Measurements from ENCODE around the gene KIF25. TPM values are rescaled to one million over a fixed set of nuclear protein-coding genes. Genes with fewer than 3 reads are reported as not detected.

The KIF25 gene
- total RNA-seq, 1 experiment from 2014 or later: not detected

- H3K27ac Mint-ChIP-seq (ENCODE audit: low read depth, unreplicated experiment): no peak overlapping the region
- CTCF ChIA-PET: interaction anchor here (1.0 kb wide), 1 partner anchor 22 kb away, joined by 3 read pairs; no protein-coding TSS in a partner anchor
- H3K36me3 Mint-ChIP-seq (ENCODE audit: insufficient read depth, unreplicated experiment): no peaks in the 10 kb centered on the region
- H3K4me1 Mint-ChIP-seq (ENCODE audit: insufficient read depth, unreplicated experiment): peaks cover 16% of the 10 kb centered on the region
- H3K27me3 Mint-ChIP-seq (ENCODE audit: insufficient read depth, unreplicated experiment): no peaks in the 10 kb centered on the region
- POLR2A ChIA-PET: interaction anchor here (0.7 kb wide), 1 partner anchor 18 kb away, joined by 3 read pairs; no protein-coding TSS in a partner anchor
- TF ChIP-seq, protein P1, sequence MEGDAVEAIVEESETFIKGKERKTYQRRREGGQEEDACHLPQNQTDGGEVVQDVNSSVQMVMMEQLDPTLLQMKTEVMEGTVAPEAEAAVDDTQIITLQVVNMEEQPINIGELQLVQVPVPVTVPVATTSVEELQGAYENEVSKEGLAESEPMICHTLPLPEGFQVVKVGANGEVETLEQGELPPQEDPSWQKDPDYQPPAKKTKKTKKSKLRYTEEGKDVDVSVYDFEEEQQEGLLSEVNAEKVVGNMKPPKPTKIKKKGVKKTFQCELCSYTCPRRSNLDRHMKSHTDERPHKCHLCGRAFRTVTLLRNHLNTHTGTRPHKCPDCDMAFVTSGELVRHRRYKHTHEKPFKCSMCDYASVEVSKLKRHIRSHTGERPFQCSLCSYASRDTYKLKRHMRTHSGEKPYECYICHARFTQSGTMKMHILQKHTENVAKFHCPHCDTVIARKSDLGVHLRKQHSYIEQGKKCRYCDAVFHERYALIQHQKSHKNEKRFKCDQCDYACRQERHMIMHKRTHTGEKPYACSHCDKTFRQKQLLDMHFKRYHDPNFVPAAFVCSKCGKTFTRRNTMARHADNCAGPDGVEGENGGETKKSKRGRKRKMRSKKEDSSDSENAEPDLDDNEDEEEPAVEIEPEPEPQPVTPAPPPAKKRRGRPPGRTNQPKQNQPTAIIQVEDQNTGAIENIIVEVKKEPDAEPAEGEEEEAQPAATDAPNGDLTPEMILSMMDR (IDR thresholded peaks at IDR 0.05; ENCODE audit: unreplicated experiment): no peak
- intact Hi-C loops (cut with micrococcal nuclease): no loop called here
- no TSS peak for BruUV-seq (replicated peaks)
- no peak overlapping the region for H3K4me3 Mint-ChIP-seq (ENCODE audit: unreplicated experiment)
- DNase-seq (ENCODE audit: unreplicated experiment): no peak
- H3K9me3 Mint-ChIP-seq (ENCODE audit: unreplicated experiment): no peaks in the 10 kb centered on the region
These were observed 41.2 kb downstream of the KIF25 start for GRCh38 chr6:168038576-168039140.

- Mint-ChIP-seq H3K27me3 (ENCODE audit: insufficient read depth, unreplicated experiment) (no peaks in the 10 kb centered on the region), H3K4me1 (ENCODE audit: insufficient read depth, unreplicated experiment) (peaks cover 16% of the 10 kb centered on the region), H3K4me3 (ENCODE audit: unreplicated experiment) (no peak overlapping the region), H3K9me3 (ENCODE audit: unreplicated experiment) (no peaks in the 10 kb centered on the region), H3K27ac (ENCODE audit: low read depth, unreplicated experiment) (no peak overlapping the region), H3K36me3 (ENCODE audit: insufficient read depth, unreplicated experiment) (no peaks in the 10 kb centered on the region)
- intact Hi-C loops (cut with micrococcal nuclease): no loop called here
- TF ChIP-seq, protein P1 (IDR thresholded peaks at IDR 0.05; ENCODE audit: unreplicated experiment): no peak
- no peak for DNase-seq (ENCODE audit: unreplicated experiment)
- ChIA-PET POLR2A (interaction anchor here (0.7 kb wide), 1 partner anchor 19 kb away, joined by 3 read pairs; no protein-coding TSS in a partner anchor), CTCF (interaction anchor here (1.0 kb wide), 1 partner anchor 21 kb away, joined by 3 read pairs; no protein-coding TSS in a partner anchor)
- no TSS peak for BruUV-seq (replicated peaks)
These were observed 41.8 kb downstream of the KIF25 start for GRCh38 chr6:168039301-168039700.

- Mint-ChIP-seq H3K27ac (ENCODE audit: low read depth, unreplicated experiment) (no peak overlapping the region), H3K27me3 (ENCODE audit: insufficient read depth, unreplicated experiment) (no peaks in the 10 kb centered on the region), H3K4me1 (ENCODE audit: insufficient read depth, unreplicated experiment) (peaks cover 16% of the 10 kb centered on the region), H3K4me3 (ENCODE audit: unreplicated experiment) (no peak overlapping the region), H3K9me3 (ENCODE audit: unreplicated experiment) (no peaks in the 10 kb centered on the region), H3K36me3 (ENCODE audit: insufficient read depth, unreplicated experiment) (no peaks in the 10 kb centered on the region)
- TF ChIP-seq, protein P1 (IDR thresholded peaks at IDR 0.05; ENCODE audit: unreplicated experiment): no peak
- no TSS peak for BruUV-seq (replicated peaks)
- ChIA-PET CTCF (interaction anchor here (0.7 kb wide), 1 partner anchor 274 kb away, joined by 5 read pairs; no protein-coding TSS in a partner anchor), POLR2A (interaction anchor here (0.7 kb wide), 1 partner anchor 59 kb away, joined by 3 read pairs; no protein-coding TSS in a partner anchor)
- no peak for DNase-seq (ENCODE audit: unreplicated experiment)
- intact Hi-C loops (cut with micrococcal nuclease): no loop called here
These were observed 42.4 kb downstream of the KIF25 start for GRCh38 chr6:168039849-168040248.

DNA sequence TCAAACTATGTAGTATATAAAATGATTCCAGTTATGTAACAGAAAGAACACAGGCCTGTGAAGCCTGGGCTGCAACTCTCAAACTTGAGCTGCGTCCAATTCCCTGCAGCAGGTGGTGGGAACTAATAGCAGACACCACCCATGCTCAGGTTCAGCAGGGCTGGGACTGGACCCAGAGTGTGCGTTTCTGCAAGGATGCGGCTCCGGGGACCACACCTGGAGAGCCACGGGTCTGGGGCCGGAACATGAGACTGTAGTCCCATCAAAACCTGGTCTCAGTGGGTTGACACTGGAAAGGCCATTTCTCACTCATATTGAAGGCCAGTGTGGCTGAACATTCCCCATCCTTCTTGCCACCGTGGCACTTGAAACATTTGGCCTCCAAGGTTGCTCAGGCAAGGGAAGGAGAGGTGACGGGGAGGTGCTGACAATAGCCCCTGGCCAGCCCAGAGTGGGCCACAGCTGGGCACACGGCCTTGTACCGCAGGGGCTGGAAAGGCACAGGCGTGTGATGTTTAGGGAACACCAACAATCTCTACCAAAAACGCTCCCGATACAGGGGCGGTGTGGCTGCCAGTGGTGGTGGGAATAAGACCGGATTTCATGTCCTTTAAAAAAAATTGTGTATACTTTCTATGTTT lies 43.5 kb downstream of the KIF25 start:
- intact Hi-C loops (cut with micrococcal nuclease): no loop called here
- DNase-seq (ENCODE audit: unreplicated experiment): no peak
- Mint-ChIP-seq H3K27me3 (ENCODE audit: insufficient read depth, unreplicated experiment) (no peaks in the 10 kb centered on the region), H3K4me1 (ENCODE audit: insufficient read depth, unreplicated experiment) (peaks cover 9% of the 10 kb centered on the region), H3K9me3 (ENCODE audit: unreplicated experiment) (no peaks in the 10 kb centered on the region), H3K27ac (ENCODE audit: low read depth, unreplicated experiment) (no peak overlapping the region), H3K4me3 (ENCODE audit: unreplicated experiment) (no peak overlapping the region), H3K36me3 (ENCODE audit: insufficient read depth, unreplicated experiment) (no peaks in the 10 kb centered on the region)
- ChIA-PET CTCF (no interaction called here), POLR2A (no interaction called here)
- TF ChIP-seq, protein P1 (IDR thresholded peaks at IDR 0.05; ENCODE audit: unreplicated experiment): no peak
- no TSS peak for BruUV-seq (replicated peaks)
